GM12878 (cell line): ENCODE results near the gene CES4A.

Experiments
- ASH2L ChIP-seq: fragments of 300-600, 200-600 bp; sonication (generic); IDR thresholded peaks from 2 replicates; pipeline ENCODE4 v1.6.1; 2017; ENCODE audit warnings: low read depth, mild to moderate bottlenecking, borderline replicate concordance
- ATF7 ChIP-seq: fragments of 450-650 bp; IDR thresholded peaks from 2 replicates; pipeline ENCODE4 v1.6.1; 2016; ENCODE audit warnings: low read depth, mild to moderate bottlenecking
- BMI1 ChIP-seq: fragments of 450-650 bp; IDR thresholded peaks from 2 replicates; pipeline ENCODE4 v1.6.1; 2016; ENCODE audit warnings: mild to moderate bottlenecking, moderate library complexity, borderline replicate concordance
- EZH2 ChIP-seq: IDR thresholded peaks from 2 replicates; pipeline ENCODE4 v1.6.1; 2012; ENCODE audit warnings: low read depth, mild to moderate bottlenecking, control low read depth, inconsistent platforms, low read length, borderline replicate concordance; ENCODE audit not compliant: control insufficient read depth
- HCFC1 ChIP-seq: fragments of 150-350 bp; IDR thresholded peaks from 2 replicates; pipeline ENCODE4 v1.6.1; 2014; ENCODE audit warnings: low read length
- MTA2 ChIP-seq: fragments of 450-650 bp; IDR thresholded peaks from 2 replicates; pipeline ENCODE4 v1.6.1; 2016; ENCODE audit warnings: low read depth, mild to moderate bottlenecking, moderate library complexity
- MYC ChIP-seq: IDR thresholded peaks from 2 replicates; pipeline ENCODE4 v1.6.1; 2011; ENCODE audit warnings: mild to moderate bottlenecking, low read length, moderate library complexity, inconsistent platforms; ENCODE audit not compliant: insufficient read depth, insufficient replicate concordance, insufficient read length, severe bottlenecking
- POLR2A ChIP-seq: IDR thresholded peaks from 2 replicates; pipeline ENCODE4 v1.6.1; 2011; ENCODE audit warnings: low read depth, mild to moderate bottlenecking, low read length
- POLR2AphosphoS5 ChIP-seq: IDR thresholded peaks from 2 replicates; pipeline ENCODE4 v1.6.1; 2011; ENCODE audit warnings: mild to moderate bottlenecking, low read length, inconsistent platforms
- SMC3 ChIP-seq: IDR thresholded peaks from 2 replicates; pipeline ENCODE4 v1.6.1; 2011; ENCODE audit warnings: low read length, improper control_type of control experiment, borderline replicate concordance
- SUZ12 ChIP-seq: fragments of 200-600 bp; sonication (generic); IDR thresholded peaks from one replicate; pipeline ENCODE4 v1.6.1; 2018; ENCODE audit warnings: antibody characterized with exemption, mild to moderate bottlenecking; ENCODE audit not compliant: unreplicated experiment
- USF2 ChIP-seq: IDR thresholded peaks from 2 replicates; pipeline ENCODE4 v1.6.1; 2011; ENCODE audit warnings: low read depth, low read length, improper control_type of control experiment, borderline replicate concordance
- ZBTB40 ChIP-seq: fragments of 450-650 bp; IDR thresholded peaks from 2 replicates; pipeline ENCODE4 v1.6.1; 2016; ENCODE audit warnings: mild to moderate bottlenecking, moderate library complexity, borderline replicate concordance
- TF ChIP-seq, protein P1 (sequence below), 3 experiments: IDR thresholded peaks in 2 of 3; conservative IDR thresholded peaks in 1 of 3; 2 replicates each; pipeline ENCODE4 v1.5.1; 2011; ENCODE audit warnings: low read depth in 3 of 3, low read length in 3 of 3, mild to moderate bottlenecking in 3 of 3, control low read depth in 2 of 3, moderate library complexity in 2 of 3, inconsistent platforms in 1 of 3, mixed read lengths in 1 of 3; ENCODE audit not compliant: control insufficient read depth in 2 of 3, insufficient read depth in 1 of 3; ENCODE audit errors: extremely low read depth in 1 of 3

DNA sequence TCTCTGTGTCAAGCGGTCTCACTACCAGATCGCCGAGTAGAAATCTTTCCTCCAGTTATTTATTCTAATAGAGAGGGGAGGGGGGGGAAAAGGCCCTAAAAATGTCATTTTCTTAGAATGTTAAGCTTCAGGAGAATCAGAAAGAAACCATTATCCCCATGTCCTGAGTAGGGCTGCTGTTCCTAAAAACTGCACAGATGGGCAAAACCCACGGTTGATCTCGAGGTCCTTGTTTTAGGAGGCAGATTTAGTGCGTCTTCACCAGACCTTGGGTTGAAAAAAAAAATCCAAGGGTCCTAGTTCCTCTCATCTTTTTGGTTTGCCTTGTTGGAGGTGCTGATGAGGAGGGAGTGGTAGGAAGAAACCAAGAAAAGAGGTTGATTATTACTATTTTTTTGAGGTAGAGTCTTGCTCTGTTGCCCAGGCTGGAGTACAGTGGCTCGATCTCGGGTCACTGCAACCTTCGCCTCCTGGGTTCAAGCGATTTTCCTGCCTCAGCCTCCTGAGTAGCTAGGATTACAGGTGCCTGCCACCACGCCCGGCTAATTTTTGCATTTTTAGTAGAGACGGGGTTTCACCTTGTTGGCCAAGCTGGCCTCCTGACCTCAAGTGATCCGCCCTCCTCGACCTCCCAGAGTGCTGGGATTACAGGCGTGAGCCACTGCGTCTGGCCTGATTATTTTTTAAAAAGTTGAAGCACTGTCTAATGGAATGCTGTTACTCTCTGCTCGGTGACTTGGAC, 42.0 kb downstream of the CES4A start:
- TF ChIP-seq MYC (no peak), MTA2 (no peak), ATF7 (no peak), SMC3 (no peak), POLR2AphosphoS5 (no peak), HCFC1 (no peak), ZBTB40 (no peak), POLR2A (no peak), BMI1 (no peak), EZH2 (no peak), SUZ12 (no peak), ASH2L (no peak), USF2 (no peak)
- TF ChIP-seq, protein P1, sequence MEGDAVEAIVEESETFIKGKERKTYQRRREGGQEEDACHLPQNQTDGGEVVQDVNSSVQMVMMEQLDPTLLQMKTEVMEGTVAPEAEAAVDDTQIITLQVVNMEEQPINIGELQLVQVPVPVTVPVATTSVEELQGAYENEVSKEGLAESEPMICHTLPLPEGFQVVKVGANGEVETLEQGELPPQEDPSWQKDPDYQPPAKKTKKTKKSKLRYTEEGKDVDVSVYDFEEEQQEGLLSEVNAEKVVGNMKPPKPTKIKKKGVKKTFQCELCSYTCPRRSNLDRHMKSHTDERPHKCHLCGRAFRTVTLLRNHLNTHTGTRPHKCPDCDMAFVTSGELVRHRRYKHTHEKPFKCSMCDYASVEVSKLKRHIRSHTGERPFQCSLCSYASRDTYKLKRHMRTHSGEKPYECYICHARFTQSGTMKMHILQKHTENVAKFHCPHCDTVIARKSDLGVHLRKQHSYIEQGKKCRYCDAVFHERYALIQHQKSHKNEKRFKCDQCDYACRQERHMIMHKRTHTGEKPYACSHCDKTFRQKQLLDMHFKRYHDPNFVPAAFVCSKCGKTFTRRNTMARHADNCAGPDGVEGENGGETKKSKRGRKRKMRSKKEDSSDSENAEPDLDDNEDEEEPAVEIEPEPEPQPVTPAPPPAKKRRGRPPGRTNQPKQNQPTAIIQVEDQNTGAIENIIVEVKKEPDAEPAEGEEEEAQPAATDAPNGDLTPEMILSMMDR (IDR thresholded peaks at IDR 0.05 in 2 of 3, conservative IDR thresholded peaks at IDR 0.05 in 1 of 3; ENCODE audit: control insufficient read depth in 2 of 3, extremely low read depth in 1 of 3, insufficient read depth in 1 of 3, low read depth in 3 of 3, low read length in 3 of 3) = no peak
